ENCODE data around the gene LPIN2. TPM values are rescaled to one million over a fixed set of nuclear protein-coding genes. Genes with fewer than 3 reads are reported as not detected.
"Not testable (repeated sequence)": the region's sequence is repeated elsewhere in the genome, so short reads cannot be mapped to it uniquely, and the experiment has no call there.

LPIN2 gene
- polyA plus RNA-seq, 1 experiment, result 27.3 TPM

- no peak for DNase-seq (ENCODE audit: low read depth)
- POLR2A ChIA-PET, result no interaction called here
- no peaks in the 10 kb centered on the region; the same call in 1 of the 2 replicates for H3K36me3 ChIP-seq (ENCODE audit: control insufficient read depth, insufficient read depth, low read length)
- CTCF ChIA-PET, result no interaction called here
- no peaks in the 10 kb centered on the region for H3K27me3 ChIP-seq (ENCODE audit: control insufficient read depth, insufficient read depth, low read length)
- no peak overlapping the region for H3K4me3 ChIP-seq (ENCODE audit: low read depth, low read length)
- TF ChIP-seq, protein P1, sequence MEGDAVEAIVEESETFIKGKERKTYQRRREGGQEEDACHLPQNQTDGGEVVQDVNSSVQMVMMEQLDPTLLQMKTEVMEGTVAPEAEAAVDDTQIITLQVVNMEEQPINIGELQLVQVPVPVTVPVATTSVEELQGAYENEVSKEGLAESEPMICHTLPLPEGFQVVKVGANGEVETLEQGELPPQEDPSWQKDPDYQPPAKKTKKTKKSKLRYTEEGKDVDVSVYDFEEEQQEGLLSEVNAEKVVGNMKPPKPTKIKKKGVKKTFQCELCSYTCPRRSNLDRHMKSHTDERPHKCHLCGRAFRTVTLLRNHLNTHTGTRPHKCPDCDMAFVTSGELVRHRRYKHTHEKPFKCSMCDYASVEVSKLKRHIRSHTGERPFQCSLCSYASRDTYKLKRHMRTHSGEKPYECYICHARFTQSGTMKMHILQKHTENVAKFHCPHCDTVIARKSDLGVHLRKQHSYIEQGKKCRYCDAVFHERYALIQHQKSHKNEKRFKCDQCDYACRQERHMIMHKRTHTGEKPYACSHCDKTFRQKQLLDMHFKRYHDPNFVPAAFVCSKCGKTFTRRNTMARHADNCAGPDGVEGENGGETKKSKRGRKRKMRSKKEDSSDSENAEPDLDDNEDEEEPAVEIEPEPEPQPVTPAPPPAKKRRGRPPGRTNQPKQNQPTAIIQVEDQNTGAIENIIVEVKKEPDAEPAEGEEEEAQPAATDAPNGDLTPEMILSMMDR (IDR thresholded peaks at IDR 0.05; ENCODE audit: insufficient read depth, low read depth, low read length), result no peak
Observed at GRCh38 chr18:3005462-3005861, 7.5 kb downstream of the LPIN2 start.

- CTCF ChIA-PET; DNase-seq (ENCODE audit: low read depth); H3K27me3 ChIP-seq (ENCODE audit: control insufficient read depth, insufficient read depth, low read length); POLR2A ChIA-PET; H3K36me3 ChIP-seq (ENCODE audit: control insufficient read depth, insufficient read depth, low read length); H3K4me3 ChIP-seq (ENCODE audit: low read depth, low read length): not testable (repeated sequence)
Observed at GRCh38 chr18:3003766-3004165, 9.2 kb downstream of the LPIN2 start.

DNA sequence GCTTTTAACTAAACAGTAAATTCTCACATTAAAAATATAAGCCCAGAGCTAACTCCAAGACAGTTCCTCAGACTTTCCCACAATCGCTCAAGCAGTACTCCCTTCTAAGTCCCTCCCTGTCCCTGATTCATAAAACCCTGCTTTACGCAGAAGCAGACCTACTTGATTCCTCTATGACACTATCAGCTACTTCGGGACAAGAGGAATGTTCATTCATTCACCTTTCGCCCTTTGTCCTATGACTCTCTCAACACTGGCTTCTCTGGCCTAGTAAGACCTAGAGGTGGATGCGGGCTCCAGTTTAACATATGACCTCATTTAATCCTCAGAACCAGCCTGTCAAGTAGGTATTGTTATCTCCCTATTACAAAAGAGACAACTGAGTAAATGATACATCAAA, 10.2 kb downstream of the LPIN2 start:
- ChIA-PET CTCF (no interaction called here), POLR2A (no interaction called here)
- Histone ChIP-seq H3K36me3 (ENCODE audit: control insufficient read depth, insufficient read depth, low read length) (no peaks in the 10 kb centered on the region; the same call in 1 of the 2 replicates), H3K4me3 (ENCODE audit: low read depth, low read length) (no peak overlapping the region), H3K27me3 (ENCODE audit: control insufficient read depth, insufficient read depth, low read length) (no peaks in the 10 kb centered on the region)
- TF ChIP-seq, protein P1 (IDR thresholded peaks at IDR 0.05; ENCODE audit: insufficient read depth, low read depth, low read length), result no peak
- DNase-seq (ENCODE audit: low read depth), result no peak

GRCh38 chr18:2998644-2999043, 14.3 kb downstream of the LPIN2 start:
- Histone ChIP-seq H3K36me3 (ENCODE audit: control insufficient read depth, insufficient read depth, low read length) (no peaks in the 10 kb centered on the region; the same call in 1 of the 2 replicates), H3K4me3 (ENCODE audit: low read depth, low read length) (no peak overlapping the region), H3K27me3 (ENCODE audit: control insufficient read depth, insufficient read depth, low read length) (no peaks in the 10 kb centered on the region)
- TF ChIP-seq, protein P1 (IDR thresholded peaks at IDR 0.05; ENCODE audit: insufficient read depth, low read depth, low read length), result no peak
- CTCF ChIA-PET, result interaction anchor here (0.6 to 1.7 kb wide), 4 partner anchors 10 to 248 kb away, joined by 3 to 4 read pairs (median 3); no protein-coding TSS in a partner anchor
- POLR2A ChIA-PET, result interaction anchor here (0.5 kb wide), 1 partner anchor 62 kb away, joined by 4 read pairs; no protein-coding TSS in a partner anchor
- no peak for DNase-seq (ENCODE audit: low read depth)

DNA sequence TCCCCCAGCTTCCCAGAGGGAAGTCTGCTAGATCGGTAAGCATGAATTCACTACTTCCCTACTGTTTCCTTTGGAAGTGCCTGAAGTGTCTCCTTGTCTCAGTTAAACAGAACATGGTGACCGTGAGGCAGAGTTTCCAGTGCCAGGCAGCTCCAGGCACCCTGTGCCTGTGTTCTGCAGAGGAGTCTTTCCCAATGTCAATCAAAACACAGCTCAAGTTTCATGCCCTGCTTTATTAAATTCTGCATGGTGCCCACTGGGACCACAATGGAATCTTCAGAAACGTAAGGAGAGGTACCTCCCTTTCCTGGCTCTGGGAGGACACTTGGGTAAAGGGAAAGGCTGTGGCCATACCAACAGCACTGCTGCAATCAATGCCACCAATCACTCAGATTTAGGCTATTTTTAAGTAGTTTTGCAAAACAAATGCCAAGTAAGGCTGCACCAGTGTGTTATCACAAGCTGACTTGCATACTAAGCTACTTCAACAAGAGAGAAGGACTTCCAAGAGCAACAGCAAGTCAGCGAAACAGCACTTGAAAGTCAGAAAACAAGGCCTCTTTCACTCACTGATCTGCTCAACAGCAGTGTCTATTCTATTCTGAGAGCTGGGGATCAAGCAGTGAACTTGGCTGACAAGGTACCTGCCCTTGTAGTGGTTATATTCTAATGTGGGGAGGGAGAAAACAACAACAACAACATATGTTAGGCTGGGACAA, 14.9 kb downstream of the LPIN2 start:
- Histone ChIP-seq H3K27me3 (ENCODE audit: control insufficient read depth, insufficient read depth, low read length) (no peaks in the 10 kb centered on the region), H3K36me3 (ENCODE audit: control insufficient read depth, insufficient read depth, low read length) (no peaks in the 10 kb centered on the region; the same call in 1 of the 2 replicates), H3K4me3 (ENCODE audit: low read depth, low read length) (no peak overlapping the region)
- DNase-seq (ENCODE audit: low read depth), result no peak
- ChIA-PET CTCF (interaction anchor here (1.0 to 1.7 kb wide), 6 partner anchors 10 to 248 kb away, joined by 3 to 5 read pairs (median 3); no protein-coding TSS in a partner anchor), POLR2A (interaction anchor here (0.5 kb wide), 1 partner anchor 61 kb away, joined by 4 read pairs; no protein-coding TSS in a partner anchor)
- TF ChIP-seq, protein P1 (IDR thresholded peaks at IDR 0.05; ENCODE audit: insufficient read depth, low read depth, low read length), result no peak
